ENCODE measurements around the gene CRYL1.

Gene CRYL1

DNA sequence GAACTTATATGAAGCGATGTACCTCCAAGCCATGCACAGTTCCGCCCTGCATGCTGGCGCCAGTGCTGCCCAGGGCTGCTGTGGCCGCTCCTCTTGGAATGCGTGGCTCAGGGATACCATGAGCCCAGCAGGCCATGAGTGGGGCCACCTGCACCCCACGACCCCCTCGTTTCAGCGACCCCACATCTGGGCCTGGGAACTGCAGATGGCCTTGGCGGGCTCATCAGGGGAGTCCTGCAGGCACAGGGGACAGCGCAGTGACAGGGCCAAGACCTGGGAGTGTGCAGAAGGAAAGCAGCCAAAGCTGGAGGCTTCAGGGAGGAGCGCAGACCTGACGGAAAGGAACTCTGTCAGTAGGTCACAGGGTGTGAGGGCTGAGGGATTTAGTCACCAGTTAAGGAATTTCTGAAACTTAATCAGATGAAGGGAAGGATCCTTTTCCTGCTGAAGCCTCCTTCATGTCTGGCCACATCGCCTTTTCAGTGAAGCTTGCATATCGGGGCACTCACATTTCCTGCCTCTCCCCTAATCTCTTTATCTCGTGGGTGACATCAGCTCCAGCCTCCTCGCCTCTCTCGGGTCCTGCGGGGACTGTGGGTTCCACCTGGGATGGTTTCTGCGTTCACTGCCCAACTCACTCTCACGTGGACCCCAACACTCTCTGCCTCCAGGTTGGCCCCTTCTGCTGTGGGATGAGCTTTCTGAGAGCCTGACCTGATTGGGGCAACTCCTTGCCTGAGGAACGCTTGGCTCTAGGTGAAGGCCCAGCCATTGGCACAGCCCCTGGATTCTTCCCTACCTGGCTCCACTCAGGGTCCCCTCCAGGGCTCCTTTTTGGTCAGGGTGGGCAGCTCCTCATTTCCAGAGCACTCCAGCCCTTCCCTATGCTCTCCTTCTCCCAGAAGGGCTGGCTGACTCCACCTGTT, 123.5 kb downstream of the CRYL1 start:
- no peak overlapping the region for H3K4me3 ChIP-seq (ENCODE audit: low read length)
- TF ChIP-seq, protein P1, sequence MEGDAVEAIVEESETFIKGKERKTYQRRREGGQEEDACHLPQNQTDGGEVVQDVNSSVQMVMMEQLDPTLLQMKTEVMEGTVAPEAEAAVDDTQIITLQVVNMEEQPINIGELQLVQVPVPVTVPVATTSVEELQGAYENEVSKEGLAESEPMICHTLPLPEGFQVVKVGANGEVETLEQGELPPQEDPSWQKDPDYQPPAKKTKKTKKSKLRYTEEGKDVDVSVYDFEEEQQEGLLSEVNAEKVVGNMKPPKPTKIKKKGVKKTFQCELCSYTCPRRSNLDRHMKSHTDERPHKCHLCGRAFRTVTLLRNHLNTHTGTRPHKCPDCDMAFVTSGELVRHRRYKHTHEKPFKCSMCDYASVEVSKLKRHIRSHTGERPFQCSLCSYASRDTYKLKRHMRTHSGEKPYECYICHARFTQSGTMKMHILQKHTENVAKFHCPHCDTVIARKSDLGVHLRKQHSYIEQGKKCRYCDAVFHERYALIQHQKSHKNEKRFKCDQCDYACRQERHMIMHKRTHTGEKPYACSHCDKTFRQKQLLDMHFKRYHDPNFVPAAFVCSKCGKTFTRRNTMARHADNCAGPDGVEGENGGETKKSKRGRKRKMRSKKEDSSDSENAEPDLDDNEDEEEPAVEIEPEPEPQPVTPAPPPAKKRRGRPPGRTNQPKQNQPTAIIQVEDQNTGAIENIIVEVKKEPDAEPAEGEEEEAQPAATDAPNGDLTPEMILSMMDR (conservative IDR thresholded peaks at IDR 0.05; ENCODE audit: low read length), result no peak
- peak; percentile 27 for DNase-seq (ENCODE audit: low read depth)

DNA sequence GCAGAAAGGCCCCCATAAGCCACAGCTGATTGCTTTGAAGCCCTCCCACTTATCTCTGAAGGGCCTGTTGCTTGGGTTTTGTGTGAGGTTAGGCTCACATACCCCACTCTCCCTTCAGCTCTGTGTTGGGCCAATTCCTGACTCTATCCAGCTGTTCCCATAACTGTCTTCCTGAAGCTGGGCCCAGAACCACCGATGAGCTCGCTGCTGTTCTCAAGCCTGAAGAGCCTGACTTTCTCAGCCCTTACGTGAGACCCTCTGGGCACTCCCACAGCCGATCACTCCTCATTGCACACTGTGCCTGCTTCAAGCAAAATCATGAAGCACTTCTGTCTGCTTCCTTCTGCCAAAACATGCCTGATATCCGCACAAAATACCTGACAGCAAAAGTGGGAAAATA, 124.1 kb downstream of the CRYL1 start:
- H3K4me3 ChIP-seq (ENCODE audit: low read length), result no peak overlapping the region
- TF ChIP-seq, protein P1 (conservative IDR thresholded peaks at IDR 0.05; ENCODE audit: low read length), result no peak
- no peak for DNase-seq (ENCODE audit: low read depth)

DNA sequence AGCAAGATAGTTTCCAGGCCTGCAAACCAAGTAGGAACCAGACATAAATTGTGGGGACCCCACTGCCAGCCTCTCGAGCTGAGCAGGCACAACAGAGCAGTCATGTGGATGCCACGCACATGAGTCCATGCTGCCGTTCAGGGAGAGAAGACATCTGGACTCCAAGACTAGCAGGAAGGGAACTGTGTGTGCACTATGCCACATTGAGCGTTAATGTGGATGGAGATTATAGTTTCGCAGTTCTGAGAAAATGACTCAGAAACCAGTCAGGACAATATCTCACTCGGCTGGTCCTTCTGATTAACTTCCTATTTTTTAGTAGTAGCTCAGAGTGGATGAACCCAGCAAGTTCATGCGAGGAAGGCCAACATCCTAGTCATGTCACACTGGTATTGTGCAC, 124.9 kb downstream of the CRYL1 start:
- H3K4me3 ChIP-seq (ENCODE audit: low read length), result no peak overlapping the region
- DNase-seq (ENCODE audit: low read depth), result peak; percentile 66
- TF ChIP-seq, protein P1 (conservative IDR thresholded peaks at IDR 0.05; ENCODE audit: low read length), result no peak

DNA sequence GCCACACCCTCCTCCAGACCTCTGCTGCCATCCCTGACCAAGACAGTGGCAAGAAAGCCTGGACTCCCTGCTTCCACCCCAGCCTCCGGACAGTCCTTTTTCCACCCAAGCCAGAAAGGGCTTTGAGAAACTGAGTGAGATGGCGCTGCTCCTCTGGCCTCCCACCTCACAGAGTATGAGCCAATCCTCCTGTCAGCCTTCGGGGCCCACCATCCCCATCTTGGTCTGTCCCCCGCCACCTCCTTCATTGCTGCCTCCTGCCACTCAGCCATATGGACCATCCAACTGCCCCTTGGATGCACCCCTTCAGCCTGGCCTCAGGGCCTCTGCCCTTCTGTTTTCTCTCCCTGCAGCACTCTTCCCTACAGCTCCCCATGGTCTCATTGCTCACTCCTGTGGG, 125.7 kb downstream of the CRYL1 start:
- TF ChIP-seq, protein P1 (conservative IDR thresholded peaks at IDR 0.05; ENCODE audit: low read length), result no peak
- H3K4me3 ChIP-seq (ENCODE audit: low read length), result no peak overlapping the region
- no peak for DNase-seq (ENCODE audit: low read depth)

DNA sequence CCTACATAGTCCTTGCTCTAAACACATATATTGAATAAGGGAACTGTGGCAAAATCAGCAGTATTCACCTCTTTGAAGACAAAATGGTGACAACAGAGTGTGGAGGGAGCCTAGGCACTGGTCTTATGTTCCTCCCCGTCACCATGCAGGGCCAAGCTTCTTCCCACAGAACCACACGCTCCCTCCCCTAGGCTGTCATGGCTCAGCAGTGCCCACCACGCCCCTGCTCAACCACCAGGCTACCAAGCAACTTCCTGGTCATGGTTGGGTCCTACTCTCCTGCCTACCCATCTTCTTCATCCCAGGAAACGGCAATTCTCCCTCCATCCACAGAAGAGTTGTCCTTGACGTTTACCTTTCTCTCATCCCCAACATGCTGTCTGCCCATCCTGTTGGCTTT, 126.1 kb downstream of the CRYL1 start:
- DNase-seq (ENCODE audit: low read depth), result no peak
- no peak overlapping the region for H3K4me3 ChIP-seq (ENCODE audit: low read length)
- TF ChIP-seq, protein P1 (conservative IDR thresholded peaks at IDR 0.05; ENCODE audit: low read length), result no peak

DNA sequence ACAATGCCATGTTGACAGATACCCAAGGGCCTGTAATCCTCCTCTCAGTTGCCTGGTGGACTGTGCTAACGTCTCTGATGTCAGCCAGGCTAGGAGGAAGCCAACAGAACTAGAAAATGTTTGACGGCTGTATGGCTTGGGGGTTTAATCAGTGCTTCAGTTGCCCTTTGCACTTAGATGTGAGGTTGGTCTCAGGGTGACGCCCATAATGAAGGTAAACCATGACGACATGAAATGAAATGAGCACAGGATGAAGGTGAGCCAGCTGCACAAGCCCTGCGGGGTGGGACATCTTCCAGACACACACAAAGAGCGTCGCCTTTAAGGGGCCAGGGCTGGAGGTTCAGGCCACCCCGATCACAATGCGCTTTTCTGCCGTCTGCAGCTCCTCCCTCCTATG, 127.2 kb downstream of the CRYL1 start:
- H3K4me3 ChIP-seq (ENCODE audit: low read length), result no peak overlapping the region
- TF ChIP-seq, protein P1 (conservative IDR thresholded peaks at IDR 0.05; ENCODE audit: low read length), result no peak
- DNase-seq (ENCODE audit: low read depth), result no peak

DNA sequence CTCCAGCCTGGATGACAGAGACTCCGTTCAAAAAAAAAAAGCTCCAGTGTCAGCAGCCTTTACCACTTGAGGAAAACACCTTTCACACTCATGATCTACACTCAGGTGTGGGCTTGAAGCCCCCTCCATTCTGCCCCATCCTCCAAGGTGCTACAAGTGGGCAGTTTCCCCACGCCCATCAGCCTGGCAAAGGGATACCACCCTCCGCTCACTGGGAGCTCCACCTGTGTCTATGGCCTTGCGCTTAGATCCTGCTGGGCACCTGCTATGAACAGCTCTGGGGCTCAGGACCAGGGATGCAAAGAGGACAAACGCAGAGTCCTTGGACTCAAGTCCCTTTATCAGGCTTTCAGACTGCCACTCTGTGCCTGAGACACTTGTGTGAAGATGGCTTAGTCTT, 127.8 kb downstream of the CRYL1 start:
- no peak for DNase-seq (ENCODE audit: low read depth)
- TF ChIP-seq, protein P1 (conservative IDR thresholded peaks at IDR 0.05; ENCODE audit: low read length), result no peak
- H3K4me3 ChIP-seq (ENCODE audit: low read length), result no peak overlapping the region
